ENCODE measurements around the gene CLDN2.

GRCh38 chrX:106901781-106902219 lies 18.4 kb upstream of the CLDN2 start:
- no peak for TF ChIP-seq GATA2 (IDR thresholded peaks at IDR 0.05; ENCODE audit: low read depth, low read length)
- no peak for TF ChIP-seq GATA3 (IDR thresholded peaks at IDR 0.05; ENCODE audit: low read depth, low read length)

All from SH-SY5Y (cell line).